ENCODE measurements around the gene FRAT2.

DNA sequence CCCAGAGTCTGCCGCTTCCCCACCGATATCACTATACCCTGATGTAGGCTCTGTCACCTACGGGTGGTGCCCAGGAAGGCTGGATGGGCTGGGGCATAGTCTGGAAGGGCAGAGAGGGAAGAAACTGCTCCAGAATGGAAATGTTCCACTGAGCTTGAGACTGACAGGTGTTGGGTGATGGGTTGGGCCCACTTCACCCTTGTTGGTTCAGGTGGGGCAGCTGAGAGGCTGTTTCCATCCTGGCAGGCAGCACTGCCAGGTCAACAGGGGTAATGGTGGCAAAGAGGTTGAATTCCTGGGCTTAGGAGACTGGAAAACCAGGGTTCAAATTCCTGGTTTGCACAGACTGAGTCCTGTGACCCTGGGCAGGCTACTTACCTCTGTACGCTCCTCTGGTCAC lies 28.5 kb upstream of the FRAT2 start:
- TF ChIP-seq POLR2A (IDR thresholded peaks at IDR 0.05): no peak
- TF ChIP-seq, protein P1, sequence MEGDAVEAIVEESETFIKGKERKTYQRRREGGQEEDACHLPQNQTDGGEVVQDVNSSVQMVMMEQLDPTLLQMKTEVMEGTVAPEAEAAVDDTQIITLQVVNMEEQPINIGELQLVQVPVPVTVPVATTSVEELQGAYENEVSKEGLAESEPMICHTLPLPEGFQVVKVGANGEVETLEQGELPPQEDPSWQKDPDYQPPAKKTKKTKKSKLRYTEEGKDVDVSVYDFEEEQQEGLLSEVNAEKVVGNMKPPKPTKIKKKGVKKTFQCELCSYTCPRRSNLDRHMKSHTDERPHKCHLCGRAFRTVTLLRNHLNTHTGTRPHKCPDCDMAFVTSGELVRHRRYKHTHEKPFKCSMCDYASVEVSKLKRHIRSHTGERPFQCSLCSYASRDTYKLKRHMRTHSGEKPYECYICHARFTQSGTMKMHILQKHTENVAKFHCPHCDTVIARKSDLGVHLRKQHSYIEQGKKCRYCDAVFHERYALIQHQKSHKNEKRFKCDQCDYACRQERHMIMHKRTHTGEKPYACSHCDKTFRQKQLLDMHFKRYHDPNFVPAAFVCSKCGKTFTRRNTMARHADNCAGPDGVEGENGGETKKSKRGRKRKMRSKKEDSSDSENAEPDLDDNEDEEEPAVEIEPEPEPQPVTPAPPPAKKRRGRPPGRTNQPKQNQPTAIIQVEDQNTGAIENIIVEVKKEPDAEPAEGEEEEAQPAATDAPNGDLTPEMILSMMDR (IDR thresholded peaks at IDR 0.05): no peak
- TF ChIP-seq POLR2AphosphoS5 (IDR thresholded peaks at IDR 0.05; ENCODE audit: insufficient read depth in 1 of 2, low read depth in 1 of 2): no peak
